Measurements from ENCODE around the gene PRKAR1B.

DNA sequence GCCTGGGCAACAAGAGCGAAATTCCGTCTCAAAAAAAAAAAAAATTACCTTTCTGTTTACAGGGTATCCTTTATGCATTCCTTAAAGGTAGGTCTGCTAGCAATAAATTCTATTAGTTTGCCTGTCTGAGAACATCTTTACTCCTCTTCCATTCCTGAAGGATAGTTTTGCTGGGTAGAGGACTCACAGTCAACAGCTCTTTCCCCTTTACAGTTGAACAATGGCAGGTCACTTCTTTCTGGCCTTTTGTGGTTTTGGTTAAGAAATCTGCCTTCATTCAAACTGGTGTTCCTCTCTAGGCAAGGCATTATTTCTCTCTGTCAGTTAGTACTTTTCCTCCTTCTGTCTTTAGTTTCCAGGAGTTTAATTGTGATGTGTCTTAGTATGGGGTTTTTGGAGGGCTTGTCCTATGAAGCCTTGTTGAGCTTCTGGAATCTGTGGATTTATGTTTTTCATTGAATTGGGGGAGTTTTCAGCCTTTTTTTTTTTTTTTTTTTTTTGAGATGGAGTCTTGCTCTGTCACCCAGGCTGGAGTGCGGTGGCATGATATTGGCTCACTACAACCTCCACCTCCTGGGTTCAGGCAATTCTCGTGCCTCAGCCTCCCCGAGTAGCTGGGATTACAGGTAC lies 5.3 kb downstream of the PRKAR1B start:
- TF ChIP-seq, protein P1, sequence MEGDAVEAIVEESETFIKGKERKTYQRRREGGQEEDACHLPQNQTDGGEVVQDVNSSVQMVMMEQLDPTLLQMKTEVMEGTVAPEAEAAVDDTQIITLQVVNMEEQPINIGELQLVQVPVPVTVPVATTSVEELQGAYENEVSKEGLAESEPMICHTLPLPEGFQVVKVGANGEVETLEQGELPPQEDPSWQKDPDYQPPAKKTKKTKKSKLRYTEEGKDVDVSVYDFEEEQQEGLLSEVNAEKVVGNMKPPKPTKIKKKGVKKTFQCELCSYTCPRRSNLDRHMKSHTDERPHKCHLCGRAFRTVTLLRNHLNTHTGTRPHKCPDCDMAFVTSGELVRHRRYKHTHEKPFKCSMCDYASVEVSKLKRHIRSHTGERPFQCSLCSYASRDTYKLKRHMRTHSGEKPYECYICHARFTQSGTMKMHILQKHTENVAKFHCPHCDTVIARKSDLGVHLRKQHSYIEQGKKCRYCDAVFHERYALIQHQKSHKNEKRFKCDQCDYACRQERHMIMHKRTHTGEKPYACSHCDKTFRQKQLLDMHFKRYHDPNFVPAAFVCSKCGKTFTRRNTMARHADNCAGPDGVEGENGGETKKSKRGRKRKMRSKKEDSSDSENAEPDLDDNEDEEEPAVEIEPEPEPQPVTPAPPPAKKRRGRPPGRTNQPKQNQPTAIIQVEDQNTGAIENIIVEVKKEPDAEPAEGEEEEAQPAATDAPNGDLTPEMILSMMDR (IDR thresholded peaks at IDR 0.05) = no peak
- no peak for TF ChIP-seq EZH2 (IDR thresholded peaks at IDR 0.05; ENCODE audit: borderline replicate concordance, insufficient read depth, low read depth, low read length, poor library complexity, severe bottlenecking)

Measured in B cell (primary cell).